K562 (cell line): ENCODE measurements around the gene PYCR2. TPM values are rescaled to one million over a fixed set of nuclear protein-coding genes. Genes with fewer than 3 reads are reported as not detected.
"Not testable (repeated sequence)": the region's sequence is repeated elsewhere in the genome, so short reads cannot be mapped to it uniquely, and the experiment has no call there.

Experiments used
- ATAC-seq: fragments of 200-7000 bp; cut with Tn5 transposase; 3 replicates; pipeline ENCODE4 v1.9.1; 2020; ENCODE audit warnings: moderate library complexity
- BruUV-seq: library from RNA; stranded (reverse); fragments of 400-500 nt; replicated peaks from 2 replicates; lab custom pipeline; 2021; lab: Mats Ljungman, UMichigan
- CTCF ChIA-PET: fragments of 300-600 bp; formaldehyde crosslinking; extraction: SDS; loops from one replicate; lab custom pipeline; 2021; ENCODE audit warnings: low intra/inter-chr PET ratio; lab: Yijun Ruan, JAX
- POLR2A ChIA-PET: fragments of 300-600, 350-650 bp; sonication (Branson Sonifier 250); formaldehyde crosslinking; extraction: SDS; loops from one replicate; lab custom pipeline; 2021; ENCODE audit warnings: antibody characterized with exemption, inconsistent platforms; lab: Yijun Ruan, JAX
- DNase-seq, 4 experiments: peaks; one replicate each; pipeline versions ENCODE4 v3.0.0 to v3.0.0-alpha.2; 2011 to 2018; ENCODE audit warnings: low spot score in 3 of 4, mixed read lengths in 3 of 4; ENCODE audit errors: extremely low read depth in 1 of 4
- FAIRE-seq: peaks from 2 replicates; lab custom pipeline; 2011; peaks lifted over from hg19 to GRCh38; lab: Jason Lieb, UNC
- H2AFZ ChIP-seq: 2 replicates; pipeline ENCODE4 v1.6.0; 2011; ENCODE audit warnings: low read depth, low read length, control low read depth, inconsistent platforms
- H3K27ac ChIP-seq: fragments of 200-600 bp; 3 replicates; pipeline ENCODE4 v1.8.0; 2011; ENCODE audit warnings: low read depth, mild to moderate bottlenecking, control low read depth, inconsistent platforms, low read length, moderate library complexity, mixed read lengths; ENCODE audit errors: extremely low read depth
- H3K27me3 ChIP-seq, 2 experiments: fragments of 300-600 bp in 1 of 2; 2 replicates in 1 of 2; 3 replicates in 1 of 2; pipeline versions ENCODE4 v1.6.0 to v1.8.0; 2011; ENCODE audit warnings: inconsistent platforms in 2 of 2, low read length in 2 of 2, mild to moderate bottlenecking in 1 of 2, mixed read lengths in 1 of 2, moderate library complexity in 1 of 2; ENCODE audit not compliant: control insufficient read depth in 2 of 2, insufficient read depth in 2 of 2
- H3K36me3 ChIP-seq: fragments of 300-600 bp; 3 replicates; pipeline ENCODE4 v1.8.0; 2011; ENCODE audit warnings: mild to moderate bottlenecking, low read length, inconsistent platforms; ENCODE audit not compliant: control insufficient read depth, insufficient read depth
- H3K4me1 ChIP-seq, 2 experiments: fragments of 200-600 bp in 1 of 2; replicated peaks in 1 of 2; 2 replicates in 1 of 2; 3 replicates in 1 of 2; pipeline versions ENCODE4 v1.5.1 to v1.8.0; 2011; ENCODE audit warnings: inconsistent platforms in 2 of 2, low read length in 2 of 2, mild to moderate bottlenecking in 1 of 2, mixed read lengths in 1 of 2, moderate library complexity in 1 of 2; ENCODE audit not compliant: control insufficient read depth in 2 of 2, insufficient read depth in 2 of 2
- H3K4me2 ChIP-seq: 2 replicates; pipeline ENCODE4 v1.6.1; 2011; ENCODE audit warnings: low read length, control low read depth, inconsistent platforms, mixed read lengths; ENCODE audit not compliant: insufficient read depth
- H3K4me3 ChIP-seq: fragments of 200-600 bp; sonication (generic), shearing (Covaris generic); 2 replicates; pipeline ENCODE4 v1.5.1; 2016; ENCODE audit warnings: control low read depth, inconsistent platforms
- H3K79me2 ChIP-seq: fragments of 200-600 bp; 3 replicates; pipeline ENCODE4 v1.8.0; 2011; ENCODE audit warnings: low read length, inconsistent platforms; ENCODE audit not compliant: control insufficient read depth, insufficient read depth
- H3K9ac ChIP-seq, 2 experiments: 2 replicates each; pipeline versions ENCODE4 v1.6.0 to v1.6.1; 2011; ENCODE audit warnings: low read depth in 2 of 2, low read length in 2 of 2, control low read depth in 1 of 2, inconsistent platforms in 1 of 2, mild to moderate bottlenecking in 1 of 2, mixed read lengths in 1 of 2; ENCODE audit not compliant: insufficient read depth in 1 of 2
- H3K9me1 ChIP-seq: one replicate; pipeline ENCODE4 v1.6.0; 2011; ENCODE audit warnings: inconsistent platforms, mild to moderate bottlenecking, low read length, moderate library complexity; ENCODE audit not compliant: control insufficient read depth, insufficient read depth
- H3K9me3 ChIP-seq: replicated peaks from 2 replicates; pipeline ENCODE4 v1.5.1; 2011; ENCODE audit warnings: low read depth, low read length, inconsistent platforms; ENCODE audit not compliant: control insufficient read depth, insufficient read depth
- H4K20me1 ChIP-seq: replicated peaks from 2 replicates; pipeline ENCODE4 v1.6.1; 2011; ENCODE audit warnings: low read length, inconsistent platforms, mixed read lengths; ENCODE audit not compliant: control insufficient read depth, insufficient read depth
- ARNT ChIP-seq, 2 experiments: fragments of 450-650 bp; IDR thresholded peaks; 2 replicates each; pipeline ENCODE4 v1.6.1; 2016; ENCODE audit warnings: mild to moderate bottlenecking in 1 of 2
- BCOR ChIP-seq: fragments of 450-650 bp; IDR thresholded peaks from 2 replicates; pipeline ENCODE4 v1.6.1; 2016
- FOXK2 ChIP-seq, 2 experiments: fragments of 450-650 bp; IDR thresholded peaks in 1 of 2; conservative IDR thresholded peaks in 1 of 2; 2 replicates each; pipeline ENCODE4 v1.6.1; 2016; ENCODE audit warnings: low read depth in 2 of 2, mild to moderate bottlenecking in 1 of 2
- GATAD2A ChIP-seq: fragments of 450-650 bp; IDR thresholded peaks from 2 replicates; pipeline ENCODE4 v1.6.1; 2017
- HLTF ChIP-seq: fragments of 450-650 bp; IDR thresholded peaks from 2 replicates; pipeline ENCODE4 v1.6.1; 2016
- IRF9 ChIP-seq: fragments of 450-650 bp; IDR thresholded peaks from 2 replicates; pipeline ENCODE4 v1.6.1; 2016; ENCODE audit warnings: missing biosample characterization, missing genetic modification characterization
- MLLT1 ChIP-seq, 2 experiments: fragments of 450-650 bp; IDR thresholded peaks; 2 replicates each; pipeline ENCODE4 v1.6.1; 2016
- NCOR1 ChIP-seq: fragments of 450-650 bp; IDR thresholded peaks from 2 replicates; pipeline ENCODE4 v1.6.1; 2016; ENCODE audit warnings: mild to moderate bottlenecking, moderate library complexity
- NFRKB ChIP-seq: fragments of 450-650 bp; IDR thresholded peaks from 2 replicates; pipeline ENCODE4 v1.6.1; 2016; ENCODE audit warnings: low read depth
- SMARCA4 ChIP-seq: fragments of 450-650 bp; IDR thresholded peaks from 2 replicates; pipeline ENCODE4 v1.6.1; 2016
- SMARCE1 ChIP-seq: fragments of 450-650 bp; IDR thresholded peaks from 2 replicates; pipeline ENCODE4 v1.7.1; 2016; ENCODE audit warnings: mild to moderate bottlenecking
- ZBTB40 ChIP-seq, 2 experiments: fragments of 450-650 bp in 1 of 2; sonication (generic) in 1 of 2; formaldehyde crosslinking in 1 of 2; IDR thresholded peaks; 2 replicates each; pipeline versions ENCODE4 v1.7.1 to v1.9.0; 2016 to 2022; ENCODE audit warnings: inconsistent platforms in 1 of 2, mild to moderate bottlenecking in 1 of 2, missing genetic modification reagents in 1 of 2
- WGBS: fragments of 100-300 bp; shearing (Covaris generic); methylation state at CpG from one replicate; pipeline ENCODE4 v1.1.6; 2016; ENCODE audit warnings: low coverage, mixed read lengths; ENCODE audit not compliant: insufficient coverage; ENCODE audit errors: missing lambda C conversion rate; 5-methylcytosine and 5-hydroxymethylcytosine counted together
- in situ Hi-C: fragments of 300-500 bp; cut with MboI; formaldehyde crosslinking; loops from 4 replicates; pipeline ENCODE4 v1.15.0; 2018; ENCODE audit warnings: inconsistent platforms, mixed read lengths
- intact Hi-C: fragments of 100-400 bp; cut with micrococcal nuclease; formaldehyde crosslinking; loops from 2 replicates; pipeline ENCODE4 v1.14.2; 2022
- polyA plus RNA-seq, 8 experiments: library from polyadenylated mRNA; depleted of rRNA in 4 of 8; stranded (reverse) in 5 of 8; unstranded in 3 of 8; fragments of >200 nt; fragmentation: Nextera tagmentation in 2 of 8; fragmentation: Illumina TruSeq in 1 of 8; extraction: Ambion mirVana in 2 of 8; extraction: Trizol in 1 of 8; gene quantifications; 2 replicates each; pipeline versions ENCODE4 v1.2.1 to v1.2.3, GENCODE V29; 2011 to 2014; ENCODE audit warnings: inconsistent platforms in 1 of 8, missing spikeins in 1 of 8
- total RNA-seq, 7 experiments: library from RNA; depleted of rRNA in 6 of 7; stranded (reverse); fragments of >200 nt in 6 of 7; fragmentation: Illumina TruSeq in 2 of 7; extraction: Trizol in 2 of 7; gene quantifications; 2 replicates each; pipeline versions ENCODE4 v1.2.1 to v1.2.3, GENCODE V29; 2011 to 2021; ENCODE audit warnings: low replicate concordance in 1 of 7

PYCR2 gene
- total and polyA plus RNA-seq, 9 of the 15 experiments (the other 6 are each of a cell fraction or from before 2014, with no cell fraction given): 5.5 to 219 (median 127) TPM

GRCh38 chr1:225929462-225929861, 5.4 kb upstream of the PYCR2 start:
- Histone ChIP-seq H3K27ac (peak overlapping the region; percentile 98), H3K4me1 (peaks cover 53 to 54% of the 10 kb centered on the region in 2 experiments), H2AFZ (peak overlapping the region; percentile 67), H3K9ac (peak overlapping the region in 1 of 2 experiments; percentile 87; a peak in 1 of 4 replicates)
- FAIRE-seq; H3K27me3 ChIP-seq; CTCF ChIA-PET; H3K9me3 ChIP-seq; H3K4me3 ChIP-seq; H3K4me2 ChIP-seq; in situ Hi-C loops; H4K20me1 ChIP-seq; H3K9me1 ChIP-seq; ATAC-seq; BruUV-seq; H3K79me2 ChIP-seq; DNase-seq; H3K36me3 ChIP-seq; TF ChIP-seq ZBTB40 (CRISPR knock-in tag; IDR thresholded peaks at IDR 0.05): not testable (repeated sequence)
- POLR2A ChIA-PET: interaction anchor here (1.5 kb wide), 1 partner anchor 46 kb away, joined by 4 read pairs; no protein-coding TSS in a partner anchor
- WGBS: 81% methylated on average over 3 of the region's 3 CpGs
- intact Hi-C loops: loop anchor here (2.0 to 5.0 kb wide), 3 partner anchors 33 to 133 kb away; partner anchors contain the start of genes H3-3A and SDE2
- 0 out of 2 replicates have a peak, but pooled peaks have one; percentile 8 for TF ChIP-seq BCOR
- 0 out of 2 replicates have a peak, but pooled peaks have one; percentile 7 for TF ChIP-seq NCOR1
- TF ChIP-seq GATAD2A: peak; percentile 62; the same call in 1 of the 2 replicates
- TF ChIP-seq SMARCE1: peak; percentile 28; the same call in 1 of the 2 replicates
- TF ChIP-seq SMARCA4: peak; percentile 53
- TF ChIP-seq ZBTB40 (IDR thresholded peaks at IDR 0.05): 0 out of 2 replicates have a peak, but pooled peaks have one; percentile 21
- TF ChIP-seq FOXK2 (conservative IDR thresholded peaks at IDR 0.05 in 1 of 2, IDR thresholded peaks at IDR 0.05 in 1 of 2; ENCODE audit: low read depth in 2 of 2): peak; percentile 42 to 57; a peak in 2 of 4 replicates
- peak; percentile 74; the same call in 1 of the 2 replicates for TF ChIP-seq HLTF
- TF ChIP-seq ARNT (IDR thresholded peaks at IDR 0.05): 0 out of 4 replicates have a peak, but pooled peaks of 1 of the 2 experiments have one; percentile 23
- peak in 1 of 2 experiments; percentile 96; a peak in 2 of 4 replicates for TF ChIP-seq MLLT1 (IDR thresholded peaks at IDR 0.05)
- 0 out of 2 replicates have a peak, but pooled peaks have one; percentile 38 for TF ChIP-seq IRF9 (tag)
- TF ChIP-seq NFRKB: peak; percentile 45
